Body of pancreas (tissue), 4 donors: ENCODE measurements around the gene CDO1. TPM values are rescaled to one million over a fixed set of nuclear protein-coding genes. Genes with fewer than 3 reads are reported as not detected.
"Not testable (repeated sequence)": the region's sequence is repeated elsewhere in the genome, so short reads cannot be mapped to it uniquely, and the experiment has no call there.

Experiments
- ATAC-seq: fragments of 150-250 bp; one replicate; pipeline ENCODE4 v1.9.1; 2016
- DNase-seq, 4 donors: peaks; one replicate each; pipeline ENCODE4 v3.0.0-alpha.2; 2019
- H3K27ac ChIP-seq, 4 donors: fragments of 200-600 bp; sonication (generic); 1 replicate in 3 of 4; 2 replicates in 1 of 4; pipeline versions ENCODE4 v1.5.1 to v1.6.1; 2016 to 2019; ENCODE audit warnings: mild to moderate bottlenecking in 1 of 4, mixed read lengths in 1 of 4, moderate library complexity in 1 of 4
- H3K27me3 ChIP-seq, 2 donors: fragments of 200-600 bp; sonication (generic); one replicate each; pipeline ENCODE4 v1.6.0; 2016; ENCODE audit warnings: mild to moderate bottlenecking in 1 of 2
- H3K36me3 ChIP-seq, 2 donors: fragments of 200-600 bp; sonication (generic); replicated peaks in 1 of 2; 2 replicates each; pipeline ENCODE4 v1.5.1; 2016; ENCODE audit warnings: low read depth in 2 of 2; ENCODE audit not compliant: insufficient read depth in 1 of 2
- H3K4me1 ChIP-seq: fragments of 200-600 bp; sonication (generic); one replicate; pipeline ENCODE4 v1.6.0; 2016
- H3K4me3 ChIP-seq, 2 donors: fragments of 200-600 bp; sonication (generic); 1 replicate in 1 of 2; 2 replicates in 1 of 2; pipeline ENCODE4 v1.5.1; 2016 to 2019
- H3K9me3 ChIP-seq, 3 donors: fragments of 200-600 bp; sonication (generic); 1 replicate in 2 of 3; 2 replicates in 1 of 3; pipeline ENCODE4 v1.5.1; 2016
- POLR2A ChIP-seq, 3 donors: fragments of 450-650 bp; IDR thresholded peaks; one replicate each; pipeline ENCODE4 v1.6.1; 2016; ENCODE audit warnings: antibody characterized with exemption in 3 of 3, mild to moderate bottlenecking in 2 of 3
- WGBS, 2 donors: methylation state at CpG; one replicate each; pipeline ENCODE4 v1.1.5; 2017; 5-methylcytosine and 5-hydroxymethylcytosine counted together
- intact Hi-C: fragments of 100-400 bp; cut with DNase I; formaldehyde crosslinking; loops from one replicate; pipeline ENCODE4 v1.15.1; 2023
- total RNA-seq, 2 donors: library from RNA; depleted of rRNA; stranded (reverse); fragments of >200 nt; gene quantifications; one replicate each; pipeline ENCODE4 v1.1.0, GENCODE V29; 2016
- TF ChIP-seq, protein P1 (sequence below), 7 experiments: fragments of 450-650 bp in 4 of 7; fragments of 200-600 bp in 3 of 7; sonication (generic) in 3 of 7; IDR thresholded peaks; one replicate each; pipeline ENCODE4 v1.5.1; 2016 to 2019; ENCODE audit warnings: antibody characterized with exemption in 7 of 7

The CDO1 gene
- total RNA-seq, 2 donors from 2014 or later, result 7.3 to 92.3 TPM

DNA sequence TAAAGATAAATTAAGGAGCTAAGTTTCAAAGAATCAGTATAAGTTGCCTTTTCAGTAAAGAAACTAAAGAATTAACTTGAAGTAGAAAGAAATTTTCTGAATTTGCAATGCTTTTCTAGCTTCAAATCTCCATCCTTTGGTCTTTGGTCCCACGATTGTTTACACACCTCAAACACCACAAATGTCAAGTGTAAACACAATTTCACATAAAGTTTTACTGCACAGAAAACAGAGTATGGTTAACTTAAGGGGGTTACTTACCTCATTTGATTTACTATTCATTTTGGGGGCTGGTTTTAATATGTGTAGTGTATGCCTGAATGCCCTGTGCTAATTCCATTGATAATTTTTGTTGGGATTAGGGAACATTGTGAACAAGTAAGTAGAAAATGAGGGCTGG is 4.1 kb downstream of the CDO1 start:
- no peak overlapping the region for H3K4me3 ChIP-seq
- peaks cover 0 to 7% of the 10 kb centered on the region in 2 donors for H3K27me3 ChIP-seq
- no peak overlapping the region for H3K27ac ChIP-seq
- H3K4me1 ChIP-seq, result peaks cover 27% of the 10 kb centered on the region
- intact Hi-C loops, result no loop called here
- no peak for ATAC-seq
- no peaks in the 10 kb centered on the region for H3K9me3 ChIP-seq
- no peak for DNase-seq
- no peaks in the 10 kb centered on the region for H3K36me3 ChIP-seq
- TF ChIP-seq POLR2A (IDR thresholded peaks at IDR 0.05), result no peak
- TF ChIP-seq, protein P1, sequence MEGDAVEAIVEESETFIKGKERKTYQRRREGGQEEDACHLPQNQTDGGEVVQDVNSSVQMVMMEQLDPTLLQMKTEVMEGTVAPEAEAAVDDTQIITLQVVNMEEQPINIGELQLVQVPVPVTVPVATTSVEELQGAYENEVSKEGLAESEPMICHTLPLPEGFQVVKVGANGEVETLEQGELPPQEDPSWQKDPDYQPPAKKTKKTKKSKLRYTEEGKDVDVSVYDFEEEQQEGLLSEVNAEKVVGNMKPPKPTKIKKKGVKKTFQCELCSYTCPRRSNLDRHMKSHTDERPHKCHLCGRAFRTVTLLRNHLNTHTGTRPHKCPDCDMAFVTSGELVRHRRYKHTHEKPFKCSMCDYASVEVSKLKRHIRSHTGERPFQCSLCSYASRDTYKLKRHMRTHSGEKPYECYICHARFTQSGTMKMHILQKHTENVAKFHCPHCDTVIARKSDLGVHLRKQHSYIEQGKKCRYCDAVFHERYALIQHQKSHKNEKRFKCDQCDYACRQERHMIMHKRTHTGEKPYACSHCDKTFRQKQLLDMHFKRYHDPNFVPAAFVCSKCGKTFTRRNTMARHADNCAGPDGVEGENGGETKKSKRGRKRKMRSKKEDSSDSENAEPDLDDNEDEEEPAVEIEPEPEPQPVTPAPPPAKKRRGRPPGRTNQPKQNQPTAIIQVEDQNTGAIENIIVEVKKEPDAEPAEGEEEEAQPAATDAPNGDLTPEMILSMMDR (IDR thresholded peaks at IDR 0.05), result no peak
- 53 to 68% methylated on average over 1 of the region's 1 CpG for WGBS, 2 donors

DNA sequence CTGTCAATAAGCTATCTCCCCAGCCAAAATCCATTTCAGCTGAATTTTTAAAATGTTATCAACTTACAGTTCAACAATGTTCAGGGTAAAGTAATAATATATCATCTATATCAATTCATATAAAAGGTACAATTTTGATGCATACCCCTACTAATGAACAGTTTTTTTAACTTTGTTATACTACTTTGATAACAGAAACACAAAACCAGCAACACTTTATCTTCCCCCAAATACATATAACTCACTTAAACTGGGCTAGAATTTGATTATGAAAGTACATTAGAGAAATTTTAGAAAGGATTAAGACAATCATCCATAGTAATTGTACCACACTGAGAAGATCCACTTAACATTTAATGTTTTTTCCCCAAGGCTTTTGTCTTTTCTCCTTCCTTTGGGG is 5.1 kb downstream of the CDO1 start:
- intact Hi-C loops, result no loop called here
- no peak for TF ChIP-seq POLR2A (IDR thresholded peaks at IDR 0.05)
- TF ChIP-seq, protein P1 (IDR thresholded peaks at IDR 0.05), result no peak

DNA sequence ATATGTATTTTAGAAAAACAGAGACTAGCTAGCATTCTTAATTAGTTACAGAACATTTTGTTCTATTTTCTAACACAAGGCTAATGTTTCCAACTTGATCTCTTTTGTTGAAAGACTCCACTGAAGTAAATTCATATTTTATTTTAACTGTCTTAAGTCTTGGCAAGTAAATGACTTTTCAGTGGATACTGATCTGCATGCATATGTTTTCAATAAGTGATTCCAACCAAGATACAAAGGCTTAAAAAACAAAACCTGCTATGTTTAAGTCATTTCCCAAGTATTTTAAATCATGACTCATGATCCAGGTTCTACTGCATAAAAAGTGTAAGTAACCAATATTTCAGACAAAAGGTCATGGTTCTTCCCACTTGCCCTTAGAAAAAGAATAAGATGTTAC is 5.7 kb downstream of the CDO1 start:
- peaks cover 24% of the 10 kb centered on the region for H3K4me1 ChIP-seq
- no peaks in the 10 kb centered on the region for H3K36me3 ChIP-seq
- H3K27me3 ChIP-seq, result peaks cover 0 to 2% of the 10 kb centered on the region in 2 donors
- ATAC-seq (no peak), DNase-seq (no peak)
- H3K27ac ChIP-seq, result no peak overlapping the region
- H3K4me3 ChIP-seq, result no peak overlapping the region
- intact Hi-C loops, result no loop called here
- H3K9me3 ChIP-seq, result no peaks in the 10 kb centered on the region
- TF ChIP-seq, protein P1 (IDR thresholded peaks at IDR 0.05), result no peak
- no peak for TF ChIP-seq POLR2A (IDR thresholded peaks at IDR 0.05)

More for the DNA sequence above, 5.1 kb downstream of the CDO1 start:
- H3K36me3 ChIP-seq, result no peaks in the 10 kb centered on the region
- H3K9me3 ChIP-seq, result no peaks in the 10 kb centered on the region
- H3K27me3 ChIP-seq, result peaks cover 0 to 7% of the 10 kb centered on the region in 2 donors
- peaks cover 31% of the 10 kb centered on the region for H3K4me1 ChIP-seq
- H3K27ac ChIP-seq, result no peak overlapping the region
- ATAC-seq (no peak), DNase-seq (no peak)
- H3K4me3 ChIP-seq, result no peak overlapping the region

DNA sequence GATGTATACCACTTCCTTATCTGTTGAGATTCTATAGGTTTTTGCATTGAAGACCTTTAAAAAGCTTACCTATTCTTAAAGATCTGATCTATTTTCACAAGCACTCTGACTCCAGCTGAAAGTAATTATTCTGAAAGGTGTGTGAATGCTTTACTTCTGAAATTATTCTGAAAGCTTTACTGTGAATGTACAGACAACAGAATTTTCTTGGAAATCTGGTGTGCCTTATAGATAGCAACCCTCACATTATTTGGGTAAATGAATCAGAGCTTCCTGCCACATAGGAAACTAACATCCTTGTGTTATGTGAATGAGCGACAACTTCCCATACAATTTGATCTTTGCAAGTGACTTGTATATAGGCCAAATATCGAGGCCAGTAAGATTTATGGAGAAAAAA is 6.5 kb downstream of the CDO1 start:
- 65 to 73% methylated on average over 2 of the region's 2 CpGs for WGBS, 2 donors
- ATAC-seq (no peak), DNase-seq (no peak)
- Histone ChIP-seq H3K27me3 (no peaks in the 10 kb centered on the region), H3K4me1 (peaks cover 18% of the 10 kb centered on the region), H3K36me3 (no peaks in the 10 kb centered on the region), H3K27ac (no peak overlapping the region), H3K4me3 (no peak overlapping the region), H3K9me3 (no peaks in the 10 kb centered on the region)
- TF ChIP-seq, protein P1 (IDR thresholded peaks at IDR 0.05), result no peak
- TF ChIP-seq POLR2A (IDR thresholded peaks at IDR 0.05), result no peak
- intact Hi-C loops, result no loop called here

DNA sequence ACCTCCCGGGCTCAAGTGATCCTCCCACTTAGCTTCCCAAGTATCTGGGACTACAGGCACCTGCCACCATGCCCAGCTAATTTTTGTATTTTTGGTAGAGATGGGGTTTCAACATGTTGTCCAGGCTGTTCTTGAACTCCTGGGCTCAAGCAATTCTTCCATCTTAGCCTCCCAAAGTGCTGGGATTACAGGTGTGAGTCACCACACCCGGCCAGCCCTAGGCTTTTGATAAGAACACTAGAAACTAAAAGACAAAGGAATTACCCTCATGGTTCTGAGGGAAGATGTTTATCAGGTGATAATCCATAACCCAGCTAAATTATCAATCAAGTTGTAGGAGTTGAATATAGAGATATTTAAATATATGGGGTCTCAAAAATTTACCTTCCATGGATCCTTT is 8.4 kb downstream of the CDO1 start:
- intact Hi-C loops, H3K27me3 ChIP-seq: not testable (repeated sequence)

More for the DNA sequence above, 8.4 kb downstream of the CDO1 start:
- H3K9me3 ChIP-seq, DNase-seq, H3K4me1 ChIP-seq, H3K27ac ChIP-seq, ATAC-seq, H3K36me3 ChIP-seq, H3K4me3 ChIP-seq: not testable (repeated sequence)
- 93 to 100% methylated on average over 2 of the region's 2 CpGs for WGBS, 2 donors
